ENCODE data around the gene SMIM7. TPM values are rescaled to one million over a fixed set of nuclear protein-coding genes. Genes with fewer than 3 reads are reported as not detected.

The SMIM7 gene
- total RNA-seq, 1 donor = 68.7 TPM

GRCh38 chr19:16624236-16624635, 35.7 kb downstream of the SMIM7 start:
- no peak for DNase-seq (ENCODE audit: low read depth)
- TF ChIP-seq CTCF (IDR thresholded peaks at IDR 0.05; ENCODE audit: insufficient read depth, low read depth, low read length) = no peak

GRCh38 chr19:16623576-16623975, 36.4 kb downstream of the SMIM7 start:
- no peak for TF ChIP-seq CTCF (IDR thresholded peaks at IDR 0.05; ENCODE audit: insufficient read depth, low read depth, low read length)
- no peak for DNase-seq (ENCODE audit: low read depth)
- H3K4me3 ChIP-seq (ENCODE audit: low read depth, low read length) = no peak overlapping the region

More at GRCh38 chr19:16624236-16624635, 35.7 kb downstream of the SMIM7 start:
- no peak overlapping the region for H3K4me3 ChIP-seq (ENCODE audit: low read depth, low read length)

- H3K4me3 ChIP-seq (ENCODE audit: low read depth, low read length) = no peak overlapping the region
- no peak for DNase-seq (ENCODE audit: low read depth)
- TF ChIP-seq CTCF (IDR thresholded peaks at IDR 0.05; ENCODE audit: insufficient read depth, low read depth, low read length) = no peak
Observed at GRCh38 chr19:16623066-16623465, 36.9 kb downstream of the SMIM7 start.

GRCh38 chr19:16621165-16621800, 38.7 kb downstream of the SMIM7 start:
- TF ChIP-seq CTCF (IDR thresholded peaks at IDR 0.05; ENCODE audit: insufficient read depth, low read depth, low read length) = no peak
- no peak for DNase-seq (ENCODE audit: low read depth)
- no peak overlapping the region for H3K4me3 ChIP-seq (ENCODE audit: low read depth, low read length)

- no peak for DNase-seq (ENCODE audit: low read depth)
- TF ChIP-seq CTCF (IDR thresholded peaks at IDR 0.05; ENCODE audit: insufficient read depth, low read depth, low read length) = no peak
- no peak overlapping the region for H3K4me3 ChIP-seq (ENCODE audit: low read depth, low read length)
Observed at GRCh38 chr19:16620584-16620983, 39.4 kb downstream of the SMIM7 start.

- H3K4me3 ChIP-seq (ENCODE audit: low read depth, low read length) = no peak overlapping the region
- DNase-seq (ENCODE audit: low read depth) = no peak
- no peak for TF ChIP-seq CTCF (IDR thresholded peaks at IDR 0.05; ENCODE audit: insufficient read depth, low read depth, low read length)
Observed at GRCh38 chr19:16620018-16620417, 39.9 kb downstream of the SMIM7 start.

GRCh38 chr19:16619457-16619856, 40.5 kb downstream of the SMIM7 start:
- no peak for TF ChIP-seq CTCF (IDR thresholded peaks at IDR 0.05; ENCODE audit: insufficient read depth, low read depth, low read length)
- no peak for DNase-seq (ENCODE audit: low read depth)
- no peak overlapping the region for H3K4me3 ChIP-seq (ENCODE audit: low read depth, low read length)

Measured in fibroblast of villous mesenchyme (primary cell).